Ovary (tissue), 3 donors: ENCODE results near the gene IL12RB1.

Experiments
- EP300 ChIP-seq: sonication (generic); formaldehyde crosslinking; IDR thresholded peaks from one replicate; pipeline ENCODE4 v1.6.1; 2017; ENCODE audit warnings: antibody characterized with exemption
- TF ChIP-seq, protein P1 (sequence below), 3 donors: fragments of 450-650 bp in 2 of 3; fragments of 200-600 bp in 1 of 3; IDR thresholded peaks; one replicate each; pipeline versions ENCODE4 v1.5.1 to v1.8.0; 2016 to 2022; ENCODE audit warnings: antibody characterized with exemption in 3 of 3, mild to moderate bottlenecking in 1 of 3
- donor health status: DM: no; HTN: no; CAD: no.

- no peak for TF ChIP-seq EP300
- TF ChIP-seq, protein P1, sequence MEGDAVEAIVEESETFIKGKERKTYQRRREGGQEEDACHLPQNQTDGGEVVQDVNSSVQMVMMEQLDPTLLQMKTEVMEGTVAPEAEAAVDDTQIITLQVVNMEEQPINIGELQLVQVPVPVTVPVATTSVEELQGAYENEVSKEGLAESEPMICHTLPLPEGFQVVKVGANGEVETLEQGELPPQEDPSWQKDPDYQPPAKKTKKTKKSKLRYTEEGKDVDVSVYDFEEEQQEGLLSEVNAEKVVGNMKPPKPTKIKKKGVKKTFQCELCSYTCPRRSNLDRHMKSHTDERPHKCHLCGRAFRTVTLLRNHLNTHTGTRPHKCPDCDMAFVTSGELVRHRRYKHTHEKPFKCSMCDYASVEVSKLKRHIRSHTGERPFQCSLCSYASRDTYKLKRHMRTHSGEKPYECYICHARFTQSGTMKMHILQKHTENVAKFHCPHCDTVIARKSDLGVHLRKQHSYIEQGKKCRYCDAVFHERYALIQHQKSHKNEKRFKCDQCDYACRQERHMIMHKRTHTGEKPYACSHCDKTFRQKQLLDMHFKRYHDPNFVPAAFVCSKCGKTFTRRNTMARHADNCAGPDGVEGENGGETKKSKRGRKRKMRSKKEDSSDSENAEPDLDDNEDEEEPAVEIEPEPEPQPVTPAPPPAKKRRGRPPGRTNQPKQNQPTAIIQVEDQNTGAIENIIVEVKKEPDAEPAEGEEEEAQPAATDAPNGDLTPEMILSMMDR (IDR thresholded peaks at IDR 0.05), result no peak
Measured at GRCh38 chr19:18121166-18121565, 34.4 kb upstream of the IL12RB1 start.
